ENCODE data around the gene HOMER1.

HOMER1 gene

DNA sequence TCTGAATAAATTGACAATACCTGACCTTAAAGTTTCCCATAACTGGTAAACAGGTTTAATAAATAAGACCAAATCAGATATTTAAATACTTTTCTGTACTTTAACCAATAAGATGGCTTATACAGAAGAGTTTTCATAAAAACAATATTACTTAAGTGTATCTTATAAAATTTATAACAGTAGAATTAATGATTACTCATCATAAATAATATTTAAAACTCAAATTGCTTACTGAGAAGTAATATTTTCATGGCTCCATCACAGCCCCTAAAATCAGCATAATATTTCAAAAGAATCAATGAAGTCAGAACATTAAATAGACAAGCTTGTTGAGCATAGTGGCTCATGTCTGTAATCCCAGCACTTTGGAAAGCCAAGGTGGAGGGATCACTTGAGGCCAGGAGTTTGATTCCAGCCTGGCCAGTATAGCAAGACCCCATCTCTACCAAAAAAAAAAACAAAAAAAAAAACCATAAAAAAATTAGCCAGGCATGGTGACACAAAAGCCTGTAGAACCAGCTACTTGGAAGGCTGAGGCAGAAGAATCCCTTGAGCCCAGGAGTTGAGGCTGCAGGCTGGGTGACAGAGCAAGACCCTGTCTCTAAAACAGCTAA is 23.5 kb downstream of the HOMER1 start:
- DNase-seq (ENCODE audit: low read depth in 2 of 3, low spot score in 2 of 3) = no peak

DNA sequence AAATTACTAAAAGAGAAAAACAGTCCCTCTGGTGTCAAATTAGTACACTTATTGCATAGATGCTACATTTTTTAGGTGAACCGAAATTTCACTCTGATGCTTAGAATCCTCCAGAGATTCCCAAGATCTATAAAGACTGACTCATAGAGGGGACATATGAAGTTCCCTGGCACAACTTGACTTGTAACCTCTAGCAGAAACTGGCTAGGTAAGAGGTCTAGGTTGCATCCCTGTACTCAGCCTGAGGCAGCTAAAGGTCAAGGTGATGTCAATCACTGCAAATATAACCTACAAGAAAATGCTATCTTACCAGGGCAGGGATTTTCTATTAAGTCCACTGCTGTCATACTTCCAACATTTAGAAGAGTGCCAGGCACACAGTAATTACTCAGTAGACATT is 24.2 kb downstream of the HOMER1 start:
- no peak for DNase-seq (ENCODE audit: low read depth in 2 of 3, low spot score in 2 of 3)

DNA sequence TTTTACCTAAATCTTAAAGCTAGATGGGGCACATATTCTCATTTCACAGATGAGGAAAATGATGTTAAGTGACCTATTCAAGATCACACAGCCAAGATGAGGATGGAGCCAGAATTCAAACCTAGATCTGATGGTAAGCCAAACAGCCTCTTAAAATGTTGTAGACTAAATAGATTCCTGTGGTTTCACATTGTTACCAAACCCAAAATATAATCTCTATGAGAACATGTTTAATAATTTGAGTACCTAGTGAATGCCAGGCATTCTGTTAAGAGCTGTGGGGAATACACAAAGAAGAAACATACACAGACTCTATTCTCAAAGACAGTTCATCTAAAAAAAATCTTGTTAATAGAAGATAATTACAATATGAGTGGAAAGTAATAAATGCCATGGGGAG is 25.2 kb downstream of the HOMER1 start:
- no peak for DNase-seq (ENCODE audit: low read depth in 2 of 3, low spot score in 2 of 3)

DNA sequence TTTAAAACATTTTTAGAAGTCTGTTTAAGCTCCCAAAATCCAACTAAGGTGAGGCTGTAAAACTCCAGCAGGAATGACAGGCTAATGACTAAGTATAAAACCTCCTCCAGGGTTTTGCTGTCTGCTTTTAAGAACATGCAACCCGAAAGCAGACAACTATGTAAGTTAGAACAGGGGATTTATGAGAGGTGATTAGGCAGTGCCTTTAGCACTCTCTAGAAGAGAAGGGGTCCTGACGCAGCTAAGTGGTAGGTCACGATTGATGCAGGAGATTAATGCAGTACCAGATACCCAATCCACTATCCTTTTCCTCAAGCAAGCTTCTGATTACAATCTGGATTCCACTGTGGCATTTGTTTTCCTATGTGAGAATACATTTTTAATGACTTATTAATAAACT is 25.9 kb downstream of the HOMER1 start:
- DNase-seq (ENCODE audit: low read depth in 2 of 3, low spot score in 2 of 3) = no peak

DNA sequence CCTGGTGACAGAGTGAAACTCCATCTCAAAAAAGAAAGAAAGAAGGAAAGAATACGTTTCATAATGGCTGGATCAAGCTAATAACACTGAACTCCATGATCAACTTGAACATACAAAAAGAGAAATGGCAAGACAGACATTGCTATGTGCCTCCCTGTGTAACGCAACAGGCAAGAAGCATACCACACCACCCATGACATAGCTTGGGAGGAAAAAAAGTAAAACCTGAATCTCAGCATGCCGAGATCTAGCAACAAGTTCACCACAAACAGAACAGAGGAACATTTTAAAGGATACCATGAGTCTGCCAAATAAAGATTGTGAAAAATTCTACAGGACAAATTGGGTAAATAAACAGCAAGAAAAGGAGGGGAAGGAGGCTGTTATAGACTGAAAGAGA is 26.7 kb downstream of the HOMER1 start:
- DNase-seq (ENCODE audit: low read depth in 2 of 3, low spot score in 2 of 3) = no peak

DNA sequence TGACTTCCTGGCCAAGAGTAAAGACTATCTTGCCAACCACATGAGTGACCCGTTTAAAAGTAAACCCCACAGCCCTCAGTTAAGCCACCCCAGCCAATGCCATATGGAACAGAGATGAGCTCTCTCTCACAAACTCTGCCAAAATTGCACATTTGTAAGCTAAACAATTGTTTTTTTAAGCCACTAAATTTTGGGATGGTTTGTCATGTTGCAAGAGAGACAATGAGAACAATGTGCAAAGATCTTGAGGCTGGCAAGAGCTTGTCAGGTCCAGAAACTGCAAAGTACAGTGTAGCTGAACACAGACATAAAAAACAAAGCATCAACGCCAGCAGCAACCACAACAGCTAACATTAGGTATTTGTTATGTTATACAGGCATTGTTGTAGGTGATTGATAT is 27.8 kb downstream of the HOMER1 start:
- DNase-seq (ENCODE audit: low read depth in 2 of 3, low spot score in 2 of 3) = no peak

DNA sequence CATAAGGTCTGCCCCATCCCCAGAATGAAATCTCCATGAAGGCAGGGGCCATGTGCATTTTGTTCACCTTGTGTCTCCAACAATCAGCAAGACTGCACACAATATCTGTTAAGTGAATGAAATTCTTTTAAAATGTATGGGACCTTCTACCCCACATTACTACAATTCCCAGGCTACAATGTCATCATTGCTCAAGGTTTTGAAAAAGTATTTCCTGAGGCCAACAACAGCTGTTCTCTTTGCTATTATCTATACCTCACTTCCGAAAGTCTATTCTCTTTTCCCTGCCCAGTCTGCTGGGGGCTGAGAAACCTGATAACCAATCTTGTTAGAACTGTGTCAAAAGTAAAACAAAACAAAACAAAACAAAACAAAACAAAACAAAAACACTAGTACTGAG is 29.2 kb downstream of the HOMER1 start:
- DNase-seq (ENCODE audit: low read depth in 2 of 3, low spot score in 2 of 3) = no peak

DNA sequence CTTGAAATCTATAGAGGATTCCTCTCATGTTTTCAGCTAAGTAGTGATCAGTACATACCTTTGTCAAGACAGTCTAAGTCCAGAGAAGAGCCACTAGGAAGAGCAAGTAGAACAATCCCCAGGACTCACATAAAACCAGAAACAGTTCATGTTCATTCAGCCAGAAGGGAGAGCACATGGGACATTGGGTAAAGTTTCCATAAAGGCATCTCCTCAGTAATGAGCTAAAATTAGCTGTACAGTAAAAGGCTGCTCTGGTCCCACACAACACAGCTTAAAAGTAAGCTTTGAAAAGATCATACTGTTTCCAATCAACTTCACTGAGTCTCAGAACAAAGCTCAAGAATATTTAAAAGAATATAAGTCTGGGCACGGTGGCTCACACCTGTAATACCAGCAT is 32.4 kb downstream of the HOMER1 start:
- no peak for DNase-seq (ENCODE audit: low read depth in 2 of 3, low spot score in 2 of 3)

DNA sequence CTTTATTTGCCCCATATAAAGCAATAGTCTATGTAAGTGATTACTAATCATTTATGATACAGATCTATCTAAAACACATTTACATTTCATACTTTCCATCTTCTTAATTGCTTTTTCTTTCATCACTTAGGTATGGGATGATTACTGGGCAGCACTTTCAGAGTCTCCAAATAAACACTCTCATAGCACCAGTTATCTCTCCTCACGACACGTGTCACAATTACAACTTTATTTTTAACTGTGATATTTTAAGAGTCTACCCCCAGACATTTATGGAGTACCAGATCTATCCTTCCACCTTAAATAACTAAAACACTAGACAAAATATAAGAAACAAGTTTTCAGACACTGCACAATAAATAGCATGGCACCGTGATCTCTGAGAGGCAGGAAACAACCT is 32.9 kb downstream of the HOMER1 start:
- no peak for DNase-seq (ENCODE audit: low read depth in 2 of 3, low spot score in 2 of 3)

DNA sequence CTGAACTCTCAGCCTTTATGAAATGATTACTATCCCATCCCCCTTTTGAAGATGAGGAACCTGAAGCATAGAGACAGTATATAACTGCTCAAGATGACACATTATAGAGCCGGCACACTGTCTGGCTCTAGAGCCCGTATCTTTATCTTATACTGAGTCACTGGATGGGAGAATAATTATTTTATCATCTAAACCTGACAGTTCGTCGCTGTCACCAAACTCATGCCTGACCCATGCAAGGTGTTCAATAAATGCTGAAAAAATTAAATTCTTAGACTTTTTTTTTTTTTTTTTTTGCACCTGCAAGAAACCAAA is 38.8 kb downstream of the HOMER1 start:
- no peak for DNase-seq (ENCODE audit: low read depth in 2 of 3, low spot score in 2 of 3)

DNA sequence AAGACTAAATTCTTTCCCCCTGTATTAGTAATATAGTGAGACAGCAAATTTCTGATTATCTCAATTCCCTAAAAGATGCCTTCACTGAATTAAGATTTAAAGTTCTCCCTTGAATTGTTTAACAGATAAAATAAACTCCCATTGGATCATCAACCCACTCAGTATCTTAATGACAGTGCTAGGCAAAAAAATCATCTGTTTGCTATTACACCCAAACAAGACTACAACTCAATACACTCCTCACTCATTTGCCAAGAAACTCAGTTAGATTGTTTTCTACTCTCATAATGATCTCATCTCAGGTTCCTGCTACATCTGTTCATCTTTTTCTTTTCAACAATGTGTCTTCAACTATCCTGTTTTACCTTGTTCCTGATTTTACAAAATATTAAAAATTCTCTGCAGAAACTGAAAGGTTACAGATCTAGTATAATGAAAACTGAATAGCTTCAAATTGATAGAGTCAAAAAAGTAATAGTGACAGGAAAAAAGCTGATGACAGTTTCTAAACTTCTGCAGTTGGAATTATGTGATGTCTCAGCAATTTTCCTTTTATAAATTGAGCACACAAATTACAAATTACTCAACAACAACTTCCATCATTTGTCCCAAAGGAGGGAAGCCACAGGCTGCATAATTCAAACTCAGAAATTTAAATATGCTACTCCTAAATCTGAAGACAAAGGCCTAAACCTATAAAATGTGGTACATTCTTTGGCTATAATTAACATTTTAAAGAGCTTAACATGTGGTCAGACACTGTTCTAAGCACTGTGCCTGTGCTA is 39.4 kb downstream of the HOMER1 start:
- no peak for DNase-seq (ENCODE audit: low read depth in 2 of 3, low spot score in 2 of 3)

DNA sequence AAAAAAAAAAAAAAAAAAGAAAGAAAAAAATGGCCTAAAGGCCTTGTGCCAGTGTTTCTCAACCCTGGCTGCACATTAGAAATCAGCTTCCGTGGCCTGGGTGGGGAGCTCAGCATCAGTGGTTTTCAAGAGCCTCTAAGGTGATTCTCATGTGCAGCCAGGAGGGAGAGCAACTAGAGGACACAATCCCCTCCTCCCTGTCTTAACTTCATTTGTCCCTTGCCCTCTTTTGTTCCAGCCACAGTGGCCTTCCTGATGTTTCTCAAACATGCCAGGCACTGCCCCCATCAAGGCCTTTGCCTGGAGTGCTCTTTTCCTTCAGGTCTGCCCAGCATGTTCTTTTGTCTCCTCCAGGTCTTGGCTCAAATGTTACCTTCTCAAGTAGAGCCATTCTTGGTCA is 42.4 kb downstream of the HOMER1 start:
- no peak for DNase-seq (ENCODE audit: low read depth in 2 of 3, low spot score in 2 of 3)

DNA sequence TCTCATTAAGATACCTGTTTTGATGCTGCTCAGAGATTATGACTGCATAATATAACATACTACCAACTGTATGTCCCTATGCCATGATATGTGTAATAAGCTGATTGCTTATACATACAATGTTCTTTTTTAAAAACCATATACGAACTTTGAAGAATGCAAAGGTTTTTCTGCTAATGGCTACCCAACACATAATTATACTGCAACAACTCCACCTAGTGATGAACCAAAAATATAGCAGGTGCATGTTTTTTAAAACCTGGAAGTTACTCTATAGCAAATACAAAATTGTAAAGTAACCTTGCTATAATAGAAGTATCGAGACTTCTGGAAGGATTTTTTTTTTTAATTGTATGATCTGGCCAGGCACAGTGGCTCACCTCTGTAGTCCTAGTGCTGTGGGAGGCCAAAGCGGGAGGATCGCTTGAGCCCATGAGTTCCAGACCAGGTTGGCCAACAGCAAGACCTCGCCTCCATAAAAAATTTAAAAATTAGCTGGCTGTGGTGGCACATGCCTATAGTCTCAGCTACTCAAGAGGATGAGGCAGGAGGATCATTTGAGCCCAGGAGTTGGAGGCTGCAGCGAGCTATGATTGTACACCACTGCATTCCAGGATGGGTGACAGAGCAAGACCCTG is 49.1 kb downstream of the HOMER1 start:
- DNase-seq (ENCODE audit: low read depth in 2 of 3, low spot score in 2 of 3) = no peak

DNA sequence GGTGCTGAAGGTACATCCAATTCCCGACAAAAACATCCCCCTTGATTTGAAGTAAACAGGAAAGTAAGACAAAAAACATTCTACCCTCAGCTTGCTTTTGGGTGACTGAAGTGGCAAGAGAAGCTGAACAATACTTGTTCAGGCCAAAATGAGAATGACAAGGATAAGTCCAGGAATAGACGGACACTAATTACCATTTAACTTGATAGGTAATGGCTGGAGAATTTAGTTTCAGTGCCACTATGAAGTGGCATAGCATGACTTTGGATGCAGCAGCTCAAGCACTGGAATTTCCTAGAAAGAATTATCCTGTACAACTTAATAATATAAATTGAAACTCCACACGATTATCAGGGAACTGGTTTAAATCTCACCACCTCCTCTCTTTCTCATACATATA is 49.7 kb downstream of the HOMER1 start:
- no peak for DNase-seq (ENCODE audit: low read depth in 2 of 3, low spot score in 2 of 3)

DNA sequence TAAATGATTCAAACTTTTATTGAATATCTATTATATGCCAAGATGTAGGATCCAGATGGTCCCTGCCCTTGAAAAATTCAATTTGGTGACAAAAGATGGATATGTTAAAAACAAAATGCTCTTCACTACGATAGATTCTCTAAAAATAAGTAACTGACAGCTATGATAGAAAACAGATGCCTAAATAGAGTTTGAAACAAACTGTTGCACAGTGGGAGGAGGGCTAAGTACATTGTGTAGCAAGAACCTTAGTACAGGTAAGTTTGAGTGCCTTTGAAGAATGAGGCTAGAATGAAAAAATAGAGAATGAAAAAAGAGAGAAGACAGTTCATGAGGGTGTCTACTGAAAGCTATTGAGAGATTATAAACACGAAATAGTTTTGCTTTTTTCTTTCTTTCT is 54.3 kb downstream of the HOMER1 start:
- no peak for DNase-seq (ENCODE audit: low read depth in 2 of 3, low spot score in 2 of 3)

DNA sequence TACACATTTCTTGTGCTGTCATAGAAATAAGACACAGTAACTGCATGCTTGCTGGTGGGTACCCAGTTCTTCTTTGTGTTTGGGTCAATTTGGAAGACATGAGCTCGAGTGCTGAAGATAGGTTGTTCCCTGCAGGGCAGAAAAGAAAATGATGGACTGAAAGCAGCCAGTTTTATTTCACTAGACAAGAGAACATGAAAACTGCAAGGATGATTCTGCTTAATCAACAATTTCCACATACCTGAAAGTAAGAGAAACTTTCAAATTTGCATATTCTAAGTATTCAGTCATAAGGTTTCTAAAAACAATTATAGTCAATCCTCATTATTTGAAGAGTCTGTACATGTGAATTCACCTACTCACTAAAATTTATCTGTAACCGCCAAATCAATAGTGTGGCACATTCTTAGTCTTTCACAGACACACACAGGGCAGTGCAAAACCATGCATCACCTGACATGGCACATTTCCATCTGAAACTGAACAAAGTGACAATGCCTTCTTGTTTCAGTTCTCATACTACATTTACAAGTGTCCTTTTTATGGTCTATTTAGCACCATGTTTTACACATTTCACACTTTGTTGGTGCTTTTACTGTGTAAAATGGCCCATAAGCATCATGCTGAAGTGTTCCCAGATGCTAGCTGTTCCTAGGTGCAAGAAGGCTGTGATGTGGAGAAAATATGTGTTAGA is 56.9 kb downstream of the HOMER1 start:
- DNase-seq (ENCODE audit: low read depth in 2 of 3, low spot score in 2 of 3) = no peak

DNA sequence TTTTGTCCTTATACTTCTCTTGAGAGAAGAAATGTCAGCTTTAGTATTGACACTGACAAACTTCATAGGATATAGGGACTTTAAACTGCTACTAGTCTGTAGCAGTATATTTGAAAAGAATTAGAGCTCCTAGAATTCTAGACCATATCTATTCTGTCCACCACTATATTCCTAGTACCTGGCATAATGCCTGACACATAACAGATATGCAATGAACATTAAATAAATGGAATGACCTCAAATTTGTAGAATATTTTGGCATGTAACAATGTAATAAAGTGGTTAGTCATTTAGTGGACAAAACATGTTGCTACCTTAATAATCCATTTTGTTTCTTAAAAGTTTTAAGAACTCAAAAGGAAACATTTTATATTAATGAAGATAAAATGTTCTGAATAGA is 57.5 kb downstream of the HOMER1 start:
- DNase-seq (ENCODE audit: low read depth in 2 of 3, low spot score in 2 of 3) = no peak

DNA sequence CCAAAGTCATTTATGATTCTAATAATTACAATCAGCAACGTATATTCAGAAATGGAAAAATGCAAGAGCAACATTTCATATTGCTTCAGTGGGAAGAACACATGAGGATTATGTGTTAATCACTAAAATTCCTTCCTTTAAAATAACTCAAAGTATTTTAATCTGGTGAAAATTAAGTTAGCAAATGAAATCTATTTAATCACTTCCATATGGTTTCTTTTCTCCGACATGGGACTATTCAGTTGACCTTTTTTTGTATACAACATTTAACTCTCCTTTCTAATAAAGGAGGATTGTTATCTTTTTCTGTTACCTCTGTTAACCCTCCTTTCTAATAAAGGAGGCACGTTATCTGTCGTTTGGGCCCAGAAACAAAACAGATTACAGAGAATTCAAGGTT is 59.9 kb downstream of the HOMER1 start:
- no peak for DNase-seq (ENCODE audit: low read depth in 2 of 3, low spot score in 2 of 3)

DNA sequence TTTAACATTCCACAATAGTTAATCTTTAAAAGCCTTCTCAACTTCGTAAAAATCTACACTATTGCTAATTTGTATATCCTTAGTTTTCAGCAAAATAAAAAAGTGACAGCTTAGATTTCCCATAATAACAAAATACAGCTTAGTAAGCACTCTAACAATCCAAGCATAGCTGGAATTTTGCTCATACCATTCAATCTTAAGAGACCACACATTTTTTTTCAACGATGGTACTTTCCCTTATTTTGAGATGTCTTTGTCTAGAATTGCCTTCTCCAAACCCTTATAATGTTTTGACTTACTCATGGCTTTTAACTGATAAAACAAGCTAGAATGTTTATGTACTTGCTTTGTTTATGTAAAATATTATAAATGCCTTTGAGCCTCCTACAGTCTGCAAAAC is 65.6 kb downstream of the HOMER1 start:
- DNase-seq (ENCODE audit: low read depth in 2 of 3, low spot score in 2 of 3) = no peak

DNA sequence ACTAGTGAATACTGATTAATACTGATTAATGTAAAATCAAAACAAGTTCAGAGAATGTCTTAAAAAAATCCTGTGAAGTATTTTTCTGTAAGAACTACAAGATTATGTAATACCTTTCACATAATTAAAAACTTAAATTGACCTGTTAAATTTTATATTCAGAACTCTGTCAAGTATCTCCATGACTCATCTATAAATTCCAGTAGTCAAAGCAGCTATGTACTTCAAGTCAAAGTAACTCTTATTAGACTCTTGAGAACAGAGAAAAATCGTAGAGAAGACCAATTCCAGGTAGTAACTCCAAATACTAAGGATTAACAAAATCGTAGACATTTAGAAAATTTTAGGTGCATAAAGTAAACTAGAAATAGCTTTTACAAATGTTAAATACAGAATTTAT is 77.1 kb downstream of the HOMER1 start:
- no peak for DNase-seq (ENCODE audit: low read depth in 2 of 3, low spot score in 2 of 3)

DNA sequence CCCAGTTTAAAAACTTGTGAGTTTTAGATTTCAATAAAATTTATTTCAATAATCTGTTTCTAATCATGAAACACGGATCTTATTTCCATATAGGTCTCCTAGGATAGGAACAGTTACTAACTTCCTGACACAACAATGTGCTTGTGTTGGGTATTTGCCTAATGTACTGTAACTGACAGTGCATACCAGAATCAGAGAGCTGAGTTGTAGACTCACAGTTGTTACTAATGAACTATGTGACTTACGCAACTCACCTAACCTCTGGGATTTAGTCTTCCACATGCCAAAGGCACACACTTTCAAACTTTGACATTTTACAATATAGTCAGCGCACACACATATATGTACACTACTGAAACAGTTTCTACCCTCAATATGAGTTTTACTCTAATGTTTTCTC is 77.7 kb downstream of the HOMER1 start:
- DNase-seq (ENCODE audit: low read depth in 2 of 3, low spot score in 2 of 3) = no peak

DNA sequence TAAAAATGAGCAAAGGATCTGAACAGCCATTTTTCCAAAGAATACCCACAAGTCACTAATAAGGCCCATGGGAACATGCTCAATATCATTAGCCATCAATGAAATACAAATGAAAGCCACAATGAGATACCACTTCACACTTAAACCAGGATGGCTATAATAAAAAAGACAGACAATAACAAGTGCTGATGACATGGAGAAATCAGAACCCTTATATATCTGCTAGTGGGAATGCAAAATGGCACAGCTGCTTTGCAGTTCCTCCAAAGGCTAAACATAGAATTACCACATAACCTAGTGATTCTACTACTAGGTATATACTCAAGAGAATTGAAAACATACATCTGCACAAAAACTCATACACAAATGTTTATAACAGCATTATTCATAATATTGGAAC is 83.7 kb downstream of the HOMER1 start:
- no peak for DNase-seq (ENCODE audit: low read depth in 2 of 3, low spot score in 2 of 3)

Measured in activated CD8-positive, alpha-beta memory T cell treated with anti-CD3 and anti-CD28 coated beads for 48 hours (primary cell).